Nucleus accumbens (tissue), 56 donors: ENCODE results near the gene TECR.

ENCODE experiments used
- DNase-seq, 56 donors: peaks; one replicate each; lab custom pipeline; 2025; lab: John Stamatoyannopoulos, UW

The TECR gene

DNA sequence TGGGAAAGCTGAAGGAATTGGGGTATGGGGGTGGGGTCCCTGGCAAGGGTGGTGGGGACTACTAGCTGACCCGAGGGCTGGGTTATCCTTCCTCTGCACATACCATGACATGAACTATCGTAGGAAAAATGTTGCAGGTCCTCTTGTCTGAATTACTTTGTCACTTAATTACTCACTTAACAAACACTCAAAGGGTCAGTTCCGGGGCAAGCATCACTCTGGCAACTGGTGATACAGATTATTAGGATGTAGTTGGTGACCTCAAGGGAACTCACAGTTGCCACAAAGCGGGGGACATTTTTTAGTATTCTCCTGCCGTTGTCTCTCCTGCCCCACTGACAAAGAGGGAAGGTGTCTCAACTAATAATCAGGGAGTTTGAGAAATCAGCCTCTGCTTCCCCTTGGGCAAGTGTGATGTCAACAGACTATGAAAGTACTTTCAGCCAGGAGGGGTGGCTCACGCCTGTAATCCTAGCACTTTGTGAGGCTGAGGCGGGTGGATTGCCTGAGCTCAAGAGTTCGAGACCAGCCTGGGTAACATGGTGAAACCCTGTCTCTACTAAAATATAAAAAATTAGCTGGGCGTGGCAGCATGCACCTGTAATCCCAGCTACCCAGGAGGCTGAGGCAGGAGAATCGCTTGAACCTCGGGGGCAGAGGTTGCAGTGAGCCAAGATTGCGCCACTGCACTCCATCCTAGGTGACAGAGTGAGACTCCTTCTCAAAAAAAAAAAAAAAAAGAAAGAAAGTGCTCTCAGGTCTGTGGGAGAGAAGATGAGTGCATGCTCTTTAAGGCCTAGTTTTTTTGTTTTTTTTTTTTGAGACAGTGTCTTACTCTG lies 21.5 kb upstream of the TECR start:
- DNase-seq = no peak

DNA sequence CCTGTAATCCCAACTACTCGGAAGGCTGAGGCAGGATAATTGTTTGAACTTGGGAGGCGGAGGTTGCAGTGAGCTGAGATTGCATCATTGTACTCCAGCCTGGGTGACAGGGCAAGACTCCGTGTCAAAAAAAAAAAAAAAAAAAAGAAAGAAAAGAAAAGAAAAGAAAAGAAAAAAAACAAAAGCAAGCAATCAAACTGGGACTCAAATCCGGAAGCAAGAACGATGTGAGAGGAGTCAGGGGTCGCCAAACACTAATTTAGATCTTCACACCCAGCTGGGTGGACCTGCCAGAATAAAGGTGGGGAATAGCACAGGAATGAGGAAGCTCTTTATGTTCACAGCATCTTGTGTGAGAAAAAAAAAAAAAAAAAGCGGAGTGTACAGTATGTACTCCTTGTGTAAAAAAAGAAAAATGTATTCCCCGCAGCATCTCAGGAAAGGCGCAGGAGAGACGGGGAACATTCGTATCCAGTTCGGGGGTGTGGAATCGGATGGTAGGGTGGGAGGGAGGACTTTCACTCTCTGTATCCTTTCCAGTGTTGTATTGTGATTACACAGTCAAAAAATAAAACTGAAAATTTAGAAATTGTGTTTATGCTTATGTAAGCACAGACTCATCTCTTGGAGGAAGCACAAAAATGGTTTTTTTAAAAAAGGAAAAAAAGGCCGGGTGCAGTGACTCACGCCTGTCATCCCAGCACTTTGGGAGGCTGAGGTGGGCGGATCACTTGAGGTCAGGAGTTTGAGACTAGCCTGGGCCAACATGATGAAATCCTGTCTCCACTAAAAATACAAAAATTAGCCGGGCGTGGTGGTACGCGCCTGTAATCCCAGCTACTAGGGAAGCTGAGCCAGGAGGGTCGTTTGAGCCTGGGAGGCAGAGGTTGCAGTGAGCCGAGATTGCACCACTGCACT lies 18.8 kb upstream of the TECR start:
- DNase-seq = peak in 24 of 56 donors; percentile 6 to 71 (median 31)

DNA sequence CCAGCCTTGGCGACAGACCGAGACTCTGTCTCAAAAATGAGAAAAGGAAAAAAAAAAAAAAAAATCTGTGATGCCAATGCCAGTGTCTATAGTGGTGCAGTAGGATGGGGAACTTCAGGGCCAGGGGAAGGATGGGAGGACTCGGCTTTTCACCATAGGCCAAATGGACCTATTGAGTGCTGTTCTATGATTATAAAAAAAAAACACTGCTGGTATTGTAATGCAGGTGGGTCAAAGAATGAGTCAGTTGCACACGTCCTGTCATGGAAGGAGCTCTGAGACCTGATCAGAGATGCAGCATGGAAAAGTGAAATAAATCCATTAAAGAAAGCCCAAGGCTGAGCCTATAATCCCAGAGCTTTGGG lies 18.2 kb upstream of the TECR start:
- DNase-seq = no peak

DNA sequence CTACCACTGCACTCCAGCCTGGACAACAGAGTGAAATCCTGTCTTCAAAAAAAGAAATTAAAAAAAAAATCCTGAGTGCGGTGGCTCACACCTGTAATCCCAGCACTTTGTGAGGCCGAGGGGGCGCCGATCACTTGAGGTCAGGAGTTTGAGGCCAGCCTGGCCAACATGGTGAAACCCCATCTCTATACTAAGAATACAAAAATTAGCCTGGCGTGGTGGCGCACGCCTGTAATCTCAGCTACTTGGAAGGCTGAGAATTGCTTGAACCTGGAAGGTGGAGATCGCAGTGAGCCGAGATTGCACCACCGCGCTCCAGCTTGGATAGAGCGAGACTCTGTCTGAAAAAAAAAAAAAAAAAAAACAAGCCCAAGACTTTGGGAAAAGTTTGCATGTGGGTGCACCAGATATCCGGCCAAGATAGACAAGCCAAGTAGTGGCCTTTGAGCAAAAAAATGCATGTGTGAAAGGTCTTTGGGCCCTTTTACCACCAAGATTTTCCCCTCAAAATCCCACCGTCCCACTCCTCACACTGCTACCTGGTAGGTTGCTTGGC lies 16.9 kb upstream of the TECR start:
- no peak for DNase-seq

DNA sequence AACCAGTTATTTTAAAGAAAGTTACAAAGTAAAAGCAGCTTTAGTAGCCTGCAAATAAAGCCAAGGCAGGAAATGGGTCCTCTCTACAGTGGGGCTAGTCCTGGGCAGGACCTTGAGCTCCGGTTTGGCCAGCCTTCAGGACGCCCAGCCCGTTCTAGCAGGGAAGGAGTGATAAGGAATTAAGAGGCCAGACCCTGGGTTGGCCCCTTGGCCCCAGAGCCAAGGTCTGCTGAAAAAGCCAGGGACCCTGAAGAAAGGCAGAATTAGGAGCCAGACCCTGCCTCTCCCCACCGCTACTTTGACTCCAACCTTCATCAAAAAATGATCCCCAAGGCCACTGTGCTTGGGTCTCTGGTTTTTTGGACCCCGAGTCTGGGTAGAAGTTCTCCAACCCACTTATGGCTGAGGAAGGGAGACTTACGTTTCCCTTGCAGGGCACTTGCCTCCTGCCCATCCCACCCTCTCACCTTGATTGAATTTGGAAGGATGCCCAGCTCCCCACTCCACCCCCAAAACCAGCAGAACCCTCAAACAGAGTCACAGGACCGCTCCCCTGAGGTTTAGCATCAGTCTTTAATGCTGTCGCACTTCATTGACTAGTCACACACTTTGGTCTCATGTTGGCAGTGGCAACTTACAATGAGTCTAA lies 15.1 kb upstream of the TECR start:
- DNase-seq = peak in 5 of 56 donors; percentile 60 to 95 (median 68)

DNA sequence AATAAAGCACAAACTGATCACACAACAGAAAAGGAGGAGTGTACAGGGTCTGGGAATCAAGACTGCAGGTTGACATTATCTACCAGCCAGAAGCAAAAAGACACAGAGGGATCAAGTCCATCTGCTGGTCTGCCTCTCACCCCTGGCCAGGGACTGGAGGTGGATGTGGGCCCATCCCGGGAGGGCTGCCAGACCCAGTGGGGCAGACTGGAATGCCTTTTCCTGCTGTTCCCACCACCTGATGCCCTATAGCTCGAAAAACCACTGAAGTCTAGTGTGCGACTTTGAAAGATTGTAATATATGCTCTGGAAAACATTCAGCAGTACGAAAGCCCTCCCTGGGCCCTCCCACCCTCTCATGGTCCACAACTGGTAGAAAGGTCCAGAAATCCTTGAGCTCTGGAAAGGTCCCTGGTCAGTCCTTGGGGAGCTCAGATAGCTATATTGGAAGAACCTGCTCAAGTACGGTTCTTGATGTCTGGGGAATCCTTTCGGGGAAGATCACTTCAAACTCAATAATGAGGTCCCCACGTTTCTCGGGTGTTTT lies 13.8 kb upstream of the TECR start:
- peak in 9 of 56 donors; percentile 24 to 84 (median 32) for DNase-seq

DNA sequence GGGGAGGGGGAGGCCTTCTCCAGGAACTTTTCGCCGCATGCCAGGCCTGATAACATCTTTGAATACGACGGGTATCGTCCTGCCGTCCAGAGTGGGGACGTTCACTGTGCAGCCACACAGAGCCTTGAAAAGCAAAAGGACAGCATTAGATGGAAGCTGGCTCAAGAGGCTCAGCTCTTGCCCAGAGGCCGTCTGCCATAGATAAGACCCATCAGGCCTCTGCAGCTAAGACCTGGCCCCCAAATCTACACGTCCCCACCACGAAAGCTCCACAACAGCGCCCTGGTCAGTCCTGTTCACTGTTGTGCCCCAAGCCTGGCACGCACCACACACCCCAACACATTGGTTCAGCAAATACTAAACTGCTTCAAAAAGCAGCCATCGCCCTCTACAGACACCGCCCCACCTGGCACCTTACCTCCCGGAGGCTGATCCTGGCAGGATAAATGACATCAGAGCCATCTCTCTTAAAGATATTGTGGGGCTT lies 13.3 kb upstream of the TECR start:
- DNase-seq = peak in 3 of 56 donors; percentile 52 to 81 (median 59)

DNA sequence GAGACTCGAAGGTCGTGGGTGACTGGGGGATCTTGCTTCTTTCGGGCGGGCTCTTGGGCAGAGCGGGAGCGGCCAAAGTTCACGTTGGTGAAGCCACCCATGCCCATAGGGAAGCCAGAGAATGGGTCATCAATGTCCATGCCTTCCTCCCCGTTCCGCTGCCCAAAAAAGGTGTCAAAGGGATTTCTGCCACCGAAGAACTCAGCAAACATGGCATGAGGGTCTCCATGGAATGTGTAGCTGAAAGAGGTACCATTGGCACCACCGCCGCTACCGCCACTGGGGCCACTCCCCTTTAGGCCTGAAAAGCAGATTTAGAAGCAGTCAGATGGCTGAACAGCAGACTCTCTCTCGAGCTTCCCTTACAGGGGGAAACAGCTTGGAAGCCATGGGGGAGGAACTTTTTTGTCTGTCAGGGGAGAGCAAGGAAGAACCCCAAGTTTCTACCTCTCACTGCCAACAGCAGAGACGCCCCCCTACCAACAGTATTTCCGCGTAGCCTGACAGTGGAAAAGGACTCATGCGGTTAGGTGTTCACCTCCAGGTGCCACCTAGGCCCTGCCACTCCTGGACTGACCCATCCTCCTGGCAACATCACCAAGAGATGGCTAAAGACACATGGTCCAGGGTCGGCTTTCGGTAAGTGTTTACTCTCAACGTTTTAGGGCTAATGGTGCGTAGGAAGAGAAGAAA lies 12.5 kb upstream of the TECR start:
- DNase-seq = peak in 17 of 56 donors; percentile 11 to 74 (median 33)

DNA sequence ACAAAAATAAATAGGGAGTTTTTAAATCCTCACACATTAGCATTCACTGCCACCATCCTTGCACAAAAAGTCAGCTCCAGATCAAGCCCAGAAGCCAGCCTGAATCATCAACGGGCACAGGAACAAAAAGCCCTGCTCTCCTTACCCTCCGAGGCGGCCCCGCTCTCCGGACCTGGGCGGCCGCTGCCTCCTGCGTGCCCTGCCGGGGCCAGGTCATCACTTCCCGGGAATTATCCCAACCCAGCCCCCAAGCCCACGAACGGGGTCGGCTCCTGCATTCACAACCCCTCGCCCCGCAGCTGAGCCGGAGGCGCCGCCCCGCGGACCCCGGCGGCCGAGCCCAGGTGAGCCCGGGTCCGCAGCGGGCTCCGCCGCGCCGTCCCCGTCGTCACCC lies 12.0 kb upstream of the TECR start:
- peak in 9 of 56 donors; percentile 38 to 88 (median 63) for DNase-seq

DNA sequence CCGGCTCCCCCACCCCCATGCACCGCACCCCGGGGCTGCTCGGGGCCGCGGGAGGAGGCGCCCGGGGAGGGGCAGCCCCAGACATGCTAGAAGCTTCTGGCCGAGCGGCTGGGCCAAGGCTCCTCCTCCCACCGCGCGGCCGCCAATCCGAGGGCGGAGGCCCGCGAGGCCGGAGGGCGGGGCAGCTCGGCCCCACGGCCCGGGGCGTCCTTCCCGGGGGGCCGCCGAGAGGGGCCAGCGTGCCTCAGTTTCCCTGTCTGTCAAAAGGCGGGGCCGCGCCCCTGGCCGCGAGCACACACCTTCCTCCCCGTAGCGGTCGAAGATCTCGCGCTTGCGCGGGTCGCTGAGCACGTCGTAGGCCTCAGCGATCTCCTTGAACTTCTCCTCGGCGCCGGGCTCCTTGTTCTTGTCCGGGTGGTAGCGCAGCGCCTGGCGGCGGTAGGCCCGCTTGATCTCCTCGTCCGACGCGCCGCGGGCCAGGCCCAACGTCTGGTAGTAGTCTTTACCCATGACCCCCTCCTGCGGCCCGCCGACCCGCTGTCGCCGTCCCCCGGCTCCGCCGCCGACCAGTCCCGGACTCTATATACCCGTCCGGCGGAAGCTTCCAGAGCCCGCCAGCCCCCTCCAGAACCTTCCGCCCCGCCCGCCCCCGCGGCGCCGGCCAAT lies 11.4 kb upstream of the TECR start, which contains the start of gene DNAJB1:
Gene DNAJB1, minus strand, starts transcription at position 558 of the 666 bp plus-strand sequence. Its CDS starts 48 bp downstream, at position 510.
- DNase-seq = peak in 52 of 56 donors; percentile 57 to 100 (median 81)

DNA sequence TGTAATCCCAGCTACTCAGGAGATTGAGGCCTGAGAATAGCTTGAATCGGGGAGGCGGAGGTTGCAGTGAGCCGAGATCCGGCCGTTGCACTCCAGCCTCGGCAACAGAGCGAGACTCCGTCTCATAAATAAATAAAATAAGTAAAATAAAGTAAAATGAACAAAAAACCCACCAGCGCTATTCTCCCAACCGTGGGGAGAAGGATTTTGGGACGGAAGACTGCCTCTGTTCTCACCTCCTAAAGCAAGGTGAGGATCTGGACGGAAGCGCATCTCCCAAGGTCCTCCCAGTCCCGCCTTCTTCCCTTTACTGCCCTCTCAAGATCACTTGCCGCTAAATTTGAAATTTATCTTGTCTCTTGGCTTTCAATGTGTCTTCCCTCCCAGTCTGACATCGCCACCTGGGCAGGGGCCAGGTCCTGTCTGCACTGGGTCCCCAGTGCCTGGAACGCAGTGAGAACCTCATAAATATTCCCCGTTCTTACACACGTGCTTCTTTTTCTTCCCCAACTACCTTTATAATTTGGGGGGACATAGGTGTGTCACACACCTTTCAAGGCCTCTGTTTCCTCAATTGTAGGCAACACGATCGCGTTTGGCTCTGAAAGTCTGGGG lies 10.0 kb upstream of the TECR start:
- no peak for DNase-seq

DNA sequence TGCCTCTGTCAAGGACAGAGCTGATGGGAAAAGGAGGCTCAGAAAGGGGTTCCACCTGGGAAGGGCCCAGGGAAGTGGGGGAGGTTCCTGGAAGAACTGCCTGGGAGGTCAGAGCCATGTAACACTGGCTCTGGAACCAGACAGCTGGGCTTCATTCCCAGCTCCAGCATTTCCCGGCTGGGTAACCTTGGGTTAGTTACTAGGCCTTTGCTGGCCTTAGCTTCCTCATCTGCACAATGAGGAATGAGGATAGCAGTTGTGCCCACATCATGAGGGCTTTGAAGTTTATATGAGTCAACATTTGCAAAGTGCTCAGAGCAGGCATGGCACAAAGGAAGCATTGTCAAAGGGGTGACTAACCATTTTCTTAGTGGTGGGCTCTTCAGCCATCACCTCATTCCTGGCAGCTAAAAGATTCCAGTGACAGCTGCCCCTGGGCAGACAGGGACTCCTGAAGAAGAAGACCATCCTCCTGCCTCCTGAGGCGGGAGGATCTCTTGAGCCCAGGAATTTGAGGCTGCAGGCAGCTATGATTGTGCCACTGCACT lies 9.5 kb upstream of the TECR start:
- peak in 5 of 56 donors; percentile 24 to 70 (median 26) for DNase-seq

DNA sequence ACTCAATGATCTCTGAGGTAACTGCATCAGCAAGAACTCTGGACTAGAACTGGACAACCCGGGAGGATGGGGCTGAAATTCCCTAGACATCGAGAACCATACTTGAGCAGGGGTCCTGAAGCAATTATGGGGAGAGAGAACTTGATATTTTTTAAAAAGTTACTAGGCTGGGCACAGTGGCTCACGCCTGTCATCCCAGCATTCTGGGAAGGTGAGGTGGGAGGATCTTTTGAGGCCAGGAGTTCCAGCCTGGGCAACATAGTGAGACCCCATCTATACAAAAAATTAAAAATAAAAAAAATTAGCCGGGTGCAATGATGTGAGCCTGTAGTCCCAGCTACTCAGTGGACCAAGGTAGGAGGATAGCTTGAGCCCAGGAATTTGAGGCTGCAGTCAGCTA lies 8.9 kb upstream of the TECR start:
- no peak for DNase-seq

DNA sequence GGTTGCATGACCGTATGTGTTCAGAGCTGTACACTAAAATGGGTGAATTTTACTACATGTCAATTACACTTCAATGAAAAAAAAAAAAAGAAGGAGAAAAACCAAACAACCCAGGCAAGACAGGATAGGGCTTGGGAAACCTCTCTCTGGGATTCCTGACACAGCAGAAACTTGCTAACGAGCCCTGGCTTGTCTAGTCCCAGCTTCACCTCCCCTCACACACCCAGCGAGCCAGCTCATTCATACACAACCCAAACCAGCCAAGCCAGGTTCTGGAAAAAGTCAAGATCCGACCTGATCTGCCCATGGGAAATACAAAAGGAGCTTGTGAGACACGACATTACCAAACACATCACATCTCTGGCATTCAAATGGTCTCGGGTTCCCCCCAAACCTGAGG lies 3.7 kb upstream of the TECR start:
- no peak for DNase-seq

DNA sequence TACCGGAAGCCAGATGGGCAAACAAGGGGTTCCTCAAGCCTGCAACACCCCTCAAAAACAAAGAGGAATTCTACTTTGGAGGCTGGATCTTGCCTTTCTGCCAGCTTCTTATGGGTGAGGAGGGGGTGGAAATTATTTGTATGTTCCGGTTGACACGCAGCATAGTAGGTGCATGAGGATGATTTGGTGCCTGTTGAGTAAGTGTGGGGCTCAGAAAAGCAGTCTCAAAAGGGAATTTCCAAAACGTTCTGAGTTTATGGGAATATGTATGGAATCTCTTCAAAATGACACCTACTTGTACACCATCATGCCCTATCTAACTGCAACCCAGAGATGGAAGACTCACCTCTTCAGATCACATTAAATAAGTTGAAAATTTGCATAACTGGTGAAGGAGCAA lies 3.0 kb upstream of the TECR start:
- no peak for DNase-seq

DNA sequence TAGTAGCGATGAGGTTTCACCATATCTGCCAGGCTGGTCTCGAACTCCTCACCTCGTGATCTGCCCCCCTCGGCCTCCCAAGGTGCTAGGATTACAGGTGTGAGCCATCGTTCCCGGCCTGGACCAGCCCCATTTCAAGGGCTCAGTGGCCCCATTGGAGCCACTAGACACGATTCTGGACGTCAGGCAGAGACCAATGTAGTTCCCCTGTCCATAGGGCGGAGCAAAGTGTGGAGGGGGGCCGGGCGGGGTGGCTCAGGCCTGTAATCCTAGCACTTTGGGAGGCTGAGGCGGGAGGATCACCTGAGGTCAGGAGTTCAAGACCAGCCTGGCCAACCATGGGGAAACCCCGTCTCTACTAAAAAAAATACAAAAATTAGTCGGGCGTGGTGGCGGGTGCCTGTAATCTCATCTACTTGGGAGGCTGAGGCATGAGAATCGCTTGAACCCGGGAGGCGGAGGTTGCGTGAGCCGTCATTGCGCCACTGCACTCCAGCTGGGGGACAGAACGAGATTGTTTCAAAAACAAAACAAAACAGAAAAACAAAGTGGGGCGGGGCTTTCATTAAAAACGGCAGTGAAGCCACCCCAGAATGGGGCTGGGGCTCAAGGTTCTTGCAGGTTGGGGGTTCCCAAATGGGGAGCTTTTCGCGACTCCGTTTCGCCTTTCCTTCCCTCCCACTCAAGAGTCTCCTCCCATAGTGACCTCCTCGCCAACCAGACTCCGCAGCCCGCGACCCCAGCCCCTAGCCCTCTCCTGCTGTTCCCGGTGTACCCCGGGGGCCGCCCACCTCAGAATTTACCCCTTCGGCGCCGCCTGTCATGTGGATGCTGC lies 758 bp upstream of the TECR start:
- no peak for DNase-seq

DNA sequence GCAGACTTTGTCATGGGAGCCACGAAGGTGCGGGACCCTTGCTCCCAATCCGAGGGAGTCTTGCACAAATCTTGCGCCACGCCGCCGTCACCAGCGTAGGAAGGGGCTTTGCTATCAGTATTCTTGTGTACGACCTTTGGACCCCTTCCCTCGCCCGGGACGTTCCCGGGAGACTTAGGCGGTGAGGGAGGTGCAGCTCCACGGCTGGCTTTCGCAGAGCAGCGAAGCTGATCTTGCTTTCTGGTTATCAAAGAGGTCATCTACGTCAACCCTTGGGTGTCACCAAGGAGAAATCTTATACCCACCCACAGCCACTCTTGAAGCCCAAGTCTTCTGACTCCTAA lies 583 bp downstream of the TECR start:
- peak in 5 of 56 donors; percentile 54 to 72 (median 61) for DNase-seq
